ENCODE measurements around the gene RTTN.

Gene RTTN

DNA sequence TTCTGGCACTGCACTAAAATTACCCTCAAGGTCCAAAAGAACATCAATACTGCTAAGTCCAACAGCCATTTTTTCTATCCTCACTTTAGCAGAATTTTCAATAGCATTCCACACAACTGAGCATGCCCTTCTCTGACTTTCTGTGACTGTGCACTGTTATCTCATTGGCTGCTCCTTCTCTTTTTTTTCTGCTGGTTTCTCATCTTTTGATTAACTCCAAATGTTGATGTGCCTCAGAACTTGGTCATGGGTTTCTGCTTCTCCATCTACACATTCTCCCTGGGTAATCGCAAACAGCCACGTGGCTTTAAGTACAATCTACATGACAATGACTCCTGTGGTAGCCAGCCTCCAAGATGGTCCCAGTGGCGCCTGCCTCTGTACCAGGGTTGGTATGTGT lies 182.9 kb downstream of the RTTN start:
- H2BK15ac ChIP-seq (ENCODE audit: low read depth, poor library complexity, severe bottlenecking), result no peak overlapping the region
- no peak overlapping the region for H2AK5ac ChIP-seq (ENCODE audit: low read length, severe bottlenecking)
- no peak overlapping the region for H3K18ac ChIP-seq (ENCODE audit: low read depth in 1 of 2, low read length in 2 of 2)
- no peak overlapping the region for H3K4ac ChIP-seq (ENCODE audit: low read depth in 1 of 2, low read length in 2 of 2)
- H2BK5ac ChIP-seq (ENCODE audit: low read depth, low read length, poor library complexity, severe bottlenecking), result no peak overlapping the region
- H3K9me3 ChIP-seq (ENCODE audit: control insufficient read depth, low read length), result no peaks in the 10 kb centered on the region
- no peak overlapping the region for H4K91ac ChIP-seq (ENCODE audit: low read length)
- peaks cover 0 to 44% of the 10 kb centered on the region in 2 experiments for H3K36me3 ChIP-seq (ENCODE audit: control insufficient read depth in 1 of 2, insufficient read depth in 2 of 2, low read depth in 1 of 2, low read length in 2 of 2)
- DNase-seq, result no peak
- no peak overlapping the region for H2AFZ ChIP-seq (ENCODE audit: low read depth, low read length)
- WGBS, result 89% methylated on average over 3 of the region's 3 CpGs
- no peak overlapping the region for H2BK120ac ChIP-seq (ENCODE audit: low read depth, low read length)
- H3K4me3 ChIP-seq (ENCODE audit: insufficient read depth in 1 of 2, low read depth in 1 of 2, low read length in 2 of 2), result no peak overlapping the region
- H3K9ac ChIP-seq (ENCODE audit: low read length), result no peak overlapping the region
- H4K8ac ChIP-seq (ENCODE audit: low read length), result no peak overlapping the region
- H3K79me1 ChIP-seq (replicated peaks; ENCODE audit: low read length, poor library complexity, severe bottlenecking), result no peaks in the 10 kb centered on the region
- H2BK12ac ChIP-seq (ENCODE audit: low read length in 2 of 2), result no peak overlapping the region
- H3K4me2 ChIP-seq (ENCODE audit: low read length, poor library complexity, severe bottlenecking), result no peak overlapping the region
- no peak overlapping the region for H3K14ac ChIP-seq (ENCODE audit: low read length in 2 of 2)
- no peaks in the 10 kb centered on the region for H3K27me3 ChIP-seq (ENCODE audit: control insufficient read depth in 1 of 2, insufficient read depth in 1 of 2, low read length in 2 of 2)
- H3K23ac ChIP-seq (ENCODE audit: low read length in 2 of 2), result no peak overlapping the region
- no peak overlapping the region for H3K27ac ChIP-seq (ENCODE audit: low read length, poor library complexity, severe bottlenecking)
- no peaks in the 10 kb centered on the region for H3K4me1 ChIP-seq (ENCODE audit: control insufficient read depth, insufficient read depth, low read depth, low read length)

DNA sequence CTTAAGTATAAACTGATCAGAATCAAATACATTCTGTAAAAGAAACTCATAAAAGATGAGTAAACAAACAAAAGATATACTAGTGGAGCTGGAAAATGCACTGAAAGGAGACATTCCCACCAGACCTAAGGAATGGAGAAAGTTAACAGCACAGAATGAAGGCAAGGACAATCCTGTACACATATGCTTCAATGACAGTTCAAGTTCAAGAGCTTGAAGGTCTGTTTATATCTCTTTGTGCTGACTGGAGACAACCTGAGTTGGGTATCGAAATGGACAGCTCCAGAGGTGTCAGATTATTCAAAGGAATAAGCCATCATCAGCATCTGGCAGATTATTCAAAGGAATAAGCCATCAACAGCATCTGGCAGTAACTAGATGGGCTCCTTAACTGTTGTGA lies 184.0 kb downstream of the RTTN start:
- H3K23ac ChIP-seq (ENCODE audit: low read length in 2 of 2), result no peak overlapping the region
- H2BK12ac ChIP-seq (ENCODE audit: low read length in 2 of 2), result no peak overlapping the region
- no peak overlapping the region for H3K18ac ChIP-seq (ENCODE audit: low read depth in 1 of 2, low read length in 2 of 2)

DNA sequence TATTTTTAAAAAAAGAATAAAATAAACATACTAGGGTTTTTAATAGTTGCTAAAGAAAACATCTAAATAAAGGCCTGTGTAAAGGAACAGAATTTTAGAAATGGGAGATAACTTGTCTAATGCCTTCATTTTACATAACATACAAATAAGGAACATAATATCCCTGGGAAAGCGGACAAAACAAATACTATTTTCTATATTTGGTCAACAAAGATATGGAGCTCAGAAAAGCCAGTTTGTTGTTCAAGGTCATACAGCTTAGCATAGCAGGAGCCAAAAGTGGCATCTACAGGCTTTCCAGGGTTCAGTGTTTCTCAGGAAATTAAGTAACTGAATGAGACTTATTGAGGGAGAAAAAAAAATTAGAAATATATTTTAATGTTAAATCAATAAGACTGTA lies 184.4 kb downstream of the RTTN start:
- Histone ChIP-seq H2AFZ (ENCODE audit: low read depth, low read length) (no peak overlapping the region), H3K9me3 (ENCODE audit: control insufficient read depth, low read length) (no peaks in the 10 kb centered on the region), H3K4me1 (ENCODE audit: control insufficient read depth, insufficient read depth, low read depth, low read length) (no peaks in the 10 kb centered on the region), H3K27ac (ENCODE audit: low read length, poor library complexity, severe bottlenecking) (no peak overlapping the region), H3K9ac (ENCODE audit: low read length) (no peak overlapping the region), H3K4me2 (ENCODE audit: low read length, poor library complexity, severe bottlenecking) (no peak overlapping the region), H3K36me3 (ENCODE audit: control insufficient read depth in 1 of 2, insufficient read depth in 2 of 2, low read depth in 1 of 2, low read length in 2 of 2) (peaks cover 0 to 54% of the 10 kb centered on the region in 2 experiments), H4K91ac (ENCODE audit: low read length) (no peak overlapping the region), H3K18ac (ENCODE audit: low read depth in 1 of 2, low read length in 2 of 2) (no peak overlapping the region), H3K23ac (ENCODE audit: low read length in 2 of 2) (no peak overlapping the region), H3K4ac (ENCODE audit: low read depth in 1 of 2, low read length in 2 of 2) (no peak overlapping the region), H2BK15ac (ENCODE audit: low read depth, poor library complexity, severe bottlenecking) (no peak overlapping the region), H2BK5ac (ENCODE audit: low read depth, low read length, poor library complexity, severe bottlenecking) (no peak overlapping the region), H2AK5ac (ENCODE audit: low read length, severe bottlenecking) (no peak overlapping the region), H4K8ac (ENCODE audit: low read length) (no peak overlapping the region), H3K27me3 (ENCODE audit: control insufficient read depth in 1 of 2, insufficient read depth in 1 of 2, low read length in 2 of 2) (no peaks in the 10 kb centered on the region), H3K14ac (ENCODE audit: low read length in 2 of 2) (no peak overlapping the region), H3K4me3 (ENCODE audit: insufficient read depth in 1 of 2, low read depth in 1 of 2, low read length in 2 of 2) (no peak overlapping the region), H3K79me1 (replicated peaks; ENCODE audit: low read length, poor library complexity, severe bottlenecking) (no peaks in the 10 kb centered on the region), H2BK12ac (ENCODE audit: low read length in 2 of 2) (no peak overlapping the region), H2BK120ac (ENCODE audit: low read depth, low read length) (no peak overlapping the region)
- no CpG with 5 or more reads among the region's 1 CpG for WGBS
- DNase-seq, result no peak

More for the DNA sequence above, 184.0 kb downstream of the RTTN start:
- Histone ChIP-seq H3K27me3 (ENCODE audit: control insufficient read depth in 1 of 2, insufficient read depth in 1 of 2, low read length in 2 of 2) (no peaks in the 10 kb centered on the region), H2BK5ac (ENCODE audit: low read depth, low read length, poor library complexity, severe bottlenecking) (no peak overlapping the region), H3K9me3 (ENCODE audit: control insufficient read depth, low read length) (no peaks in the 10 kb centered on the region), H2BK120ac (ENCODE audit: low read depth, low read length) (no peak overlapping the region), H2BK15ac (ENCODE audit: low read depth, poor library complexity, severe bottlenecking) (no peak overlapping the region), H3K14ac (ENCODE audit: low read length in 2 of 2) (no peak overlapping the region), H3K4ac (ENCODE audit: low read depth in 1 of 2, low read length in 2 of 2) (no peak overlapping the region), H3K4me3 (ENCODE audit: insufficient read depth in 1 of 2, low read depth in 1 of 2, low read length in 2 of 2) (no peak overlapping the region), H3K9ac (ENCODE audit: low read length) (no peak overlapping the region), H3K27ac (ENCODE audit: low read length, poor library complexity, severe bottlenecking) (no peak overlapping the region), H4K8ac (ENCODE audit: low read length) (no peak overlapping the region), H3K79me1 (replicated peaks; ENCODE audit: low read length, poor library complexity, severe bottlenecking) (no peaks in the 10 kb centered on the region), H3K4me2 (ENCODE audit: low read length, poor library complexity, severe bottlenecking) (no peak overlapping the region), H2AFZ (ENCODE audit: low read depth, low read length) (no peak overlapping the region), H2AK5ac (ENCODE audit: low read length, severe bottlenecking) (no peak overlapping the region), H3K4me1 (ENCODE audit: control insufficient read depth, insufficient read depth, low read depth, low read length) (no peaks in the 10 kb centered on the region), H3K36me3 (ENCODE audit: control insufficient read depth in 1 of 2, insufficient read depth in 2 of 2, low read depth in 1 of 2, low read length in 2 of 2) (peaks cover 0 to 54% of the 10 kb centered on the region in 2 experiments), H4K91ac (ENCODE audit: low read length) (no peak overlapping the region)
- no peak for DNase-seq
- 100% methylated on average over 1 of the region's 1 CpG for WGBS

DNA sequence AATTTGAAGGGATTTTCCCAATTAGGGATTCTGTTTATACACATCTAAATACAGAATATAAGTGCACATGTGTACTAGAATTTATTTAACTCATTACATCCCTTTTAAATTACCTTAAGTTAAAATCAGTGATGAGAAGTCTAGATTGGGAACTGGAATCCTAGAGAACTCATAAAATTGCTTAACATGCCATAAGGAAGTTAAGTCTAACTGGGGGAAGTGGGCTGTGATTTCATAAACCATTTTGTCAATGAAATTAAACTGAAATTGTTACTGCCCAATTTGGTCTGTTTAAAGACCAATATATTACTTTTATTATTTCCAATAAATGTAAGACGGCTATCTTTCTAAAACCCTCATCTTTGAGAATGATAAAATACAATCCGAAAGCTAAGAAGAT lies 185.5 kb downstream of the RTTN start:
- no peaks in the 10 kb centered on the region for H3K27me3 ChIP-seq (ENCODE audit: control insufficient read depth in 1 of 2, insufficient read depth in 1 of 2, low read length in 2 of 2)
- no peak overlapping the region for H4K8ac ChIP-seq (ENCODE audit: low read length)
- H3K27ac ChIP-seq (ENCODE audit: low read length, poor library complexity, severe bottlenecking), result no peak overlapping the region

More for the DNA sequence above, 185.5 kb downstream of the RTTN start:
- WGBS, result 80% methylated on average over 1 of the region's 2 CpGs
- Histone ChIP-seq H4K91ac (ENCODE audit: low read length) (no peak overlapping the region), H2BK12ac (ENCODE audit: low read length in 2 of 2) (no peak overlapping the region), H3K23ac (ENCODE audit: low read length in 2 of 2) (no peak overlapping the region), H3K4me3 (ENCODE audit: insufficient read depth in 1 of 2, low read depth in 1 of 2, low read length in 2 of 2) (no peak overlapping the region), H2AFZ (ENCODE audit: low read depth, low read length) (no peak overlapping the region), H3K79me1 (replicated peaks; ENCODE audit: low read length, poor library complexity, severe bottlenecking) (no peaks in the 10 kb centered on the region), H3K4me2 (ENCODE audit: low read length, poor library complexity, severe bottlenecking) (no peak overlapping the region), H2BK120ac (ENCODE audit: low read depth, low read length) (no peak overlapping the region), H3K4ac (ENCODE audit: low read depth in 1 of 2, low read length in 2 of 2) (no peak overlapping the region), H3K4me1 (ENCODE audit: control insufficient read depth, insufficient read depth, low read depth, low read length) (peaks cover 3% of the 10 kb centered on the region), H3K9ac (ENCODE audit: low read length) (no peak overlapping the region), H2AK5ac (ENCODE audit: low read length, severe bottlenecking) (no peak overlapping the region), H3K36me3 (ENCODE audit: control insufficient read depth in 1 of 2, insufficient read depth in 2 of 2, low read depth in 1 of 2, low read length in 2 of 2) (peaks cover 0 to 48% of the 10 kb centered on the region in 2 experiments), H2BK15ac (ENCODE audit: low read depth, poor library complexity, severe bottlenecking) (no peak overlapping the region), H3K14ac (ENCODE audit: low read length in 2 of 2) (no peak overlapping the region), H2BK5ac (ENCODE audit: low read depth, low read length, poor library complexity, severe bottlenecking) (no peak overlapping the region), H3K18ac (ENCODE audit: low read depth in 1 of 2, low read length in 2 of 2) (no peak overlapping the region), H3K9me3 (ENCODE audit: control insufficient read depth, low read length) (no peaks in the 10 kb centered on the region)
- no peak for DNase-seq

Measured in mesenchymal stem cell (in vitro differentiated cells and primary cell).